Bronchial epithelial cell (primary cell): ENCODE results near the gene AK1. TPM values are rescaled to one million over a fixed set of nuclear protein-coding genes. Genes with fewer than 3 reads are reported as not detected.

Experiments used
- DNase-seq: peaks from one replicate; pipeline ENCODE4 v3.0.0-alpha.2; 2010; ENCODE audit warnings: low read depth
- FAIRE-seq: peaks from 2 replicates; lab custom pipeline; 2011; peaks lifted over from hg19 to GRCh38; lab: Jason Lieb, UNC
- H3K27me3 ChIP-seq: 2 replicates; pipeline ENCODE4 v1.5.1; 2011; ENCODE audit warnings: low read length; ENCODE audit not compliant: control insufficient read depth, insufficient read depth
- H3K36me3 ChIP-seq: 2 replicates; pipeline ENCODE4 v1.5.1; 2011; ENCODE audit warnings: low read length; ENCODE audit not compliant: control insufficient read depth, insufficient read depth
- H3K4me3 ChIP-seq: 2 replicates; pipeline ENCODE4 v1.5.1; 2011; ENCODE audit warnings: mild to moderate bottlenecking, low read depth, low read length, control low read depth
- total RNA-seq: library from RNA; depleted of rRNA; stranded (reverse); fragments of >200 nt; gene quantifications from 2 replicates; pipeline ENCODE4 v1.2.1, GENCODE V29; 2014
- TF ChIP-seq, protein P1 (sequence below): IDR thresholded peaks from 2 replicates; pipeline ENCODE4 v1.5.1; 2011; ENCODE audit warnings: mild to moderate bottlenecking, moderate library complexity, low read length, control low read depth, inconsistent platforms; ENCODE audit not compliant: insufficient read depth, severe bottlenecking

The AK1 gene
- total RNA-seq, 1 donor from 2014 or later: 19.0 TPM

DNA sequence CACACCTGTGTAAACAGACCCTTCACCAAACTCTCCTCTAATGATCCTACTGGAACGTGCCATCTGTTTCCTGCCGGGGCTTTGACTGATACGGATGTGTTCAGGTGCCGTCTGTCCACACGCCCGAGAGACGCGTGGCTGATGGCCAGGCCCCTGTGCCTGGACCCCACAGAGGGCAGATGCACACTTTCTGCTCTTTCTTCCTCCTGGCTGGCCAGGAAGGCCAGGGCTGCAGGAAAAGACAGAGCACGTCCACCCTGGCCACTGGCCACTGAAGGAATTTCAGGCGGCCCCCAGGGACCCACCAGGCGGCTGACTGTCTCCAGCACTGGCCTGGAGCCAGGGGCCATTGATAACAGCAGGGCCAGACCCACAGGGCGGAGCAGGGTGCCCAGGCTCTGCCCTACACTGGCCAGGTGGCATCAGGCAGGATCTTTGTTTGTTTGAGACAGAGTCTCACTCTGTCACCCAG is 19.4 kb downstream of the AK1 start:
- Histone ChIP-seq H3K4me3 (no peak overlapping the region), H3K27me3 (no peaks in the 10 kb centered on the region), H3K36me3 (no peaks in the 10 kb centered on the region)
- DNase-seq (no peak), FAIRE-seq (no peak)
- TF ChIP-seq, protein P1, sequence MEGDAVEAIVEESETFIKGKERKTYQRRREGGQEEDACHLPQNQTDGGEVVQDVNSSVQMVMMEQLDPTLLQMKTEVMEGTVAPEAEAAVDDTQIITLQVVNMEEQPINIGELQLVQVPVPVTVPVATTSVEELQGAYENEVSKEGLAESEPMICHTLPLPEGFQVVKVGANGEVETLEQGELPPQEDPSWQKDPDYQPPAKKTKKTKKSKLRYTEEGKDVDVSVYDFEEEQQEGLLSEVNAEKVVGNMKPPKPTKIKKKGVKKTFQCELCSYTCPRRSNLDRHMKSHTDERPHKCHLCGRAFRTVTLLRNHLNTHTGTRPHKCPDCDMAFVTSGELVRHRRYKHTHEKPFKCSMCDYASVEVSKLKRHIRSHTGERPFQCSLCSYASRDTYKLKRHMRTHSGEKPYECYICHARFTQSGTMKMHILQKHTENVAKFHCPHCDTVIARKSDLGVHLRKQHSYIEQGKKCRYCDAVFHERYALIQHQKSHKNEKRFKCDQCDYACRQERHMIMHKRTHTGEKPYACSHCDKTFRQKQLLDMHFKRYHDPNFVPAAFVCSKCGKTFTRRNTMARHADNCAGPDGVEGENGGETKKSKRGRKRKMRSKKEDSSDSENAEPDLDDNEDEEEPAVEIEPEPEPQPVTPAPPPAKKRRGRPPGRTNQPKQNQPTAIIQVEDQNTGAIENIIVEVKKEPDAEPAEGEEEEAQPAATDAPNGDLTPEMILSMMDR: no peak

DNA sequence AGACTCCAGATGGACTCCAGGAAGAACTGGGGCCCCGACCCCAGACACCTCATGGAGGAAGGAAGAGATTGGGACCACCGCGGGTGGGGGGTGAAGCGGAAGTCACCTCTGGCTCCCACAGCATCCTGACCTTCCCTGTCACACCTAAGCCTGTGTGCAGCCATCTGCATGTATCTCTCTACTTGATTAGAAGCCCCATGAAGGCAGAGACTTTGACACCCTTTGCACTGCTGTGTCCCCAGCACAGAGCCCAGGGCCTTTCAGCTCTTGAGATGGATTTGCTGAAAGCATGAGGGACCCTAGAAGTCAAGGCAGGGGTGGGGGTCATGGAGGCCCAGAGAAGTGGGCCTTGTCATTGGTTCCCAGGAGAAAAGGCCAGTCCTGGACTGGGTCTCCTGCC is 20.2 kb downstream of the AK1 start:
- TF ChIP-seq, protein P1: no peak
- DNase-seq (no peak), FAIRE-seq (no peak)
- no peaks in the 10 kb centered on the region for H3K27me3 ChIP-seq
- no peak overlapping the region for H3K4me3 ChIP-seq
- H3K36me3 ChIP-seq: no peaks in the 10 kb centered on the region

DNA sequence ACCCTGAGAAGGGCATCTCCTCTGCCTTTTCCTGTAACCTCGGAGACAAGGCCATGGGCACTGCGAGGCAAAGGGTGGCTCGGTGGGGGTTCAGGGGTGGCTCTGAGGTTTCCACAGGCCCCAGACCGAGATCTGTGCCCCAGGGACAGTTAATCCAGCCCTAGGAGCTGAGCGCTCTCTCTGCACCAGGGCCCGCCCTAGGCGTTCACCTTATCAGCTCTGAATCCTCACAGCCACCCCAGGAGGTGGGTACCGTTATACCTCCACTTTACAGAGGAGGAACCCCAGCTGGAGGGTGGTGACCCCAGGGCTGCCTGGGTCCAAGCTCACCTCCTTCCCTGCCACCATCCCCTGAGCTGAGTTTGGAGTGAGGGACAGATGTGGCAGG is 20.8 kb downstream of the AK1 start:
- Histone ChIP-seq H3K36me3 (no peaks in the 10 kb centered on the region), H3K4me3 (no peak overlapping the region), H3K27me3 (no peaks in the 10 kb centered on the region)
- no peak for DNase-seq
- TF ChIP-seq, protein P1: no peak
- no peak for FAIRE-seq

- Histone ChIP-seq H3K4me3 (no peak overlapping the region), H3K27me3 (no peaks in the 10 kb centered on the region), H3K36me3 (no peaks in the 10 kb centered on the region)
- TF ChIP-seq, protein P1: no peak
- DNase-seq (no peak), FAIRE-seq (no peak)
Measured at GRCh38 chr9:127856094-127856728, 21.3 kb downstream of the AK1 start.

GRCh38 chr9:127855522-127855921 is 22.0 kb downstream of the AK1 start:
- DNase-seq (no peak), FAIRE-seq (no peak)
- no peak overlapping the region for H3K4me3 ChIP-seq
- TF ChIP-seq, protein P1: no peak
- no peaks in the 10 kb centered on the region for H3K27me3 ChIP-seq
- H3K36me3 ChIP-seq: no peaks in the 10 kb centered on the region

GRCh38 chr9:127854960-127855359 is 22.5 kb downstream of the AK1 start:
- Histone ChIP-seq H3K27me3 (no peaks in the 10 kb centered on the region), H3K36me3 (no peaks in the 10 kb centered on the region), H3K4me3 (no peak overlapping the region)
- FAIRE-seq (no peak), DNase-seq (no peak)
- TF ChIP-seq, protein P1: no peak
